ENCODE data around the gene CPOX. TPM values are rescaled to one million over a fixed set of nuclear protein-coding genes. Genes with fewer than 3 reads are reported as not detected.
"Not testable (repeated sequence)": the region's sequence is repeated elsewhere in the genome, so short reads cannot be mapped to it uniquely, and the experiment has no call there.

CPOX gene
- 10 to 100 TPM; 39.4 to 47.0 TPM for total RNA-seq

- Mint-ChIP-seq H3K27ac (peak within 1 kb of the TSS; percentile 92 to 95), H3K36me3 (peaks cover 13 to 34% of the 10 kb centered on the region in 2 donors), H3K9me3 (no peaks in the 10 kb centered on the region)
- peak; percentile 97 to 99 for ATAC-seq
- DNase-seq (ENCODE audit: low spot score in 2 of 2) = peak; percentile 85
Observed at GRCh38 chr3:98593046-98593936, at the start of gene CPOX. Gene CPOX (minus strand): TSS chr3:98593611. CDS start chr3:98593504, 107 bp downstream.

GRCh38 chr3:98642769-98643168 lies 49.4 kb upstream of the CPOX start:
- DNase-seq (ENCODE audit: low spot score in 2 of 2); H3K27ac Mint-ChIP-seq; H3K9me3 Mint-ChIP-seq; ATAC-seq: not testable (repeated sequence)
- H3K36me3 Mint-ChIP-seq = peaks cover 0 to 12% of the 10 kb centered on the region in 2 donors

GRCh38 chr3:98641756-98642155 lies 48.3 kb upstream of the CPOX start:
- DNase-seq (ENCODE audit: low spot score in 2 of 2); H3K27ac Mint-ChIP-seq: not testable (repeated sequence)
- peaks cover 0 to 12% of the 10 kb centered on the region in 2 donors for H3K36me3 Mint-ChIP-seq

GRCh38 chr3:98638515-98638914 lies 45.1 kb upstream of the CPOX start:
- H3K36me3 Mint-ChIP-seq; H3K27ac Mint-ChIP-seq; H3K9me3 Mint-ChIP-seq; DNase-seq (ENCODE audit: low spot score in 2 of 2); ATAC-seq: not testable (repeated sequence)

More at GRCh38 chr3:98641756-98642155, 48.3 kb upstream of the CPOX start:
- not testable (repeated sequence) for H3K9me3 Mint-ChIP-seq, ATAC-seq

- DNase-seq (ENCODE audit: low spot score in 2 of 2) (no peak), ATAC-seq (no peak)
- no peak overlapping the region for H3K27ac Mint-ChIP-seq
- H3K36me3 Mint-ChIP-seq = no peaks in the 10 kb centered on the region
- H3K9me3 Mint-ChIP-seq = no peaks in the 10 kb centered on the region
Observed at GRCh38 chr3:98630416-98630815, 37.0 kb upstream of the CPOX start.

- DNase-seq (ENCODE audit: low spot score in 2 of 2) (no peak), ATAC-seq (no peak)
- Mint-ChIP-seq H3K27ac (no peak overlapping the region), H3K36me3 (no peaks in the 10 kb centered on the region), H3K9me3 (no peaks in the 10 kb centered on the region)
Observed at GRCh38 chr3:98628317-98628716, 34.9 kb upstream of the CPOX start.

- H3K27ac Mint-ChIP-seq = no peak overlapping the region
- H3K9me3 Mint-ChIP-seq = no peaks in the 10 kb centered on the region
- no peak for ATAC-seq
- no peaks in the 10 kb centered on the region for H3K36me3 Mint-ChIP-seq
- no peak for DNase-seq (ENCODE audit: low spot score in 2 of 2)
Observed at GRCh38 chr3:98626151-98626550, 32.7 kb upstream of the CPOX start.

- no peak overlapping the region for H3K27ac Mint-ChIP-seq
- H3K36me3 Mint-ChIP-seq = no peaks in the 10 kb centered on the region
- no peaks in the 10 kb centered on the region for H3K9me3 Mint-ChIP-seq
- ATAC-seq (no peak), DNase-seq (ENCODE audit: low spot score in 2 of 2) (no peak)
Observed at GRCh38 chr3:98623572-98624280, 30.3 kb upstream of the CPOX start.

- Mint-ChIP-seq H3K9me3 (no peaks in the 10 kb centered on the region), H3K27ac (no peak overlapping the region), H3K36me3 (no peaks in the 10 kb centered on the region)
- DNase-seq (ENCODE audit: low spot score in 2 of 2) (no peak), ATAC-seq (no peak)
Observed at GRCh38 chr3:98617841-98618240, 24.4 kb upstream of the CPOX start.

- Mint-ChIP-seq H3K9me3 (peaks cover 4 to 8% of the 10 kb centered on the region in 2 donors), H3K27ac (no peak overlapping the region), H3K36me3 (peaks cover 0 to 18% of the 10 kb centered on the region in 2 donors)
- DNase-seq (ENCODE audit: low spot score in 2 of 2) = no peak
- no peak for ATAC-seq
Observed at GRCh38 chr3:98613616-98614015, 20.2 kb upstream of the CPOX start.

- Mint-ChIP-seq H3K27ac (no peak overlapping the region), H3K36me3 (peaks cover 0 to 18% of the 10 kb centered on the region in 2 donors), H3K9me3 (peaks cover 4 to 8% of the 10 kb centered on the region in 2 donors)
- DNase-seq (ENCODE audit: low spot score in 2 of 2) (no peak), ATAC-seq (no peak)
Observed at GRCh38 chr3:98612996-98613517, 19.6 kb upstream of the CPOX start.

- Mint-ChIP-seq H3K9me3 (peaks cover 4 to 8% of the 10 kb centered on the region in 2 donors), H3K36me3 (peaks cover 0 to 18% of the 10 kb centered on the region in 2 donors), H3K27ac (no peak overlapping the region)
- DNase-seq (ENCODE audit: low spot score in 2 of 2) (no peak), ATAC-seq (no peak)
Observed at GRCh38 chr3:98612587-98612986, 19.2 kb upstream of the CPOX start.

- Mint-ChIP-seq H3K27ac (no peak overlapping the region), H3K36me3 (peaks cover 0 to 18% of the 10 kb centered on the region in 2 donors), H3K9me3 (peaks cover 8 to 9% of the 10 kb centered on the region in 2 donors)
- DNase-seq (ENCODE audit: low spot score in 2 of 2) (no peak), ATAC-seq (no peak)
Observed at GRCh38 chr3:98608029-98608428, 14.6 kb upstream of the CPOX start.

GRCh38 chr3:98603580-98603979 lies 10.2 kb upstream of the CPOX start:
- Mint-ChIP-seq H3K9me3 (peaks cover 0 to 5% of the 10 kb centered on the region in 2 donors), H3K27ac (no peak overlapping the region)
- no peak for ATAC-seq

GRCh38 chr3:98602078-98602678 lies 8.8 kb upstream of the CPOX start:
- ATAC-seq = peak; percentile 41 to 71

More at GRCh38 chr3:98603580-98603979, 10.2 kb upstream of the CPOX start:
- H3K36me3 Mint-ChIP-seq = no peaks in the 10 kb centered on the region
- no peak for DNase-seq (ENCODE audit: low spot score in 2 of 2)

GRCh38 chr3:98601180-98601579 lies 7.8 kb upstream of the CPOX start:
- DNase-seq (ENCODE audit: low spot score in 2 of 2) (no peak), ATAC-seq (no peak)
- no peak overlapping the region for H3K27ac Mint-ChIP-seq
- H3K36me3 Mint-ChIP-seq = no peaks in the 10 kb centered on the region
- peaks cover 0 to 5% of the 10 kb centered on the region in 2 donors for H3K9me3 Mint-ChIP-seq

More at GRCh38 chr3:98602078-98602678, 8.8 kb upstream of the CPOX start:
- DNase-seq (ENCODE audit: low spot score in 2 of 2) = no peak
- Mint-ChIP-seq H3K27ac (no peak overlapping the region), H3K36me3 (no peaks in the 10 kb centered on the region), H3K9me3 (peaks cover 0 to 5% of the 10 kb centered on the region in 2 donors)
